MM.1S (cell line): ENCODE results near the gene MSI2.

Experiments used
- DNase-seq: peaks from one replicate; pipeline ENCODE4 v3.0.0-alpha.2; 2015
- H2AFZ ChIP-seq: fragments of 300-600 bp; sonication (generic); 2 replicates; pipeline ENCODE4 v1.6.0; 2016; ENCODE audit warnings: antibody characterized with exemption, low read length
- H3F3A ChIP-seq: fragments of 300-600 bp; sonication (generic); 2 replicates; pipeline ENCODE4 v1.6.1; 2016; ENCODE audit warnings: mild to moderate bottlenecking, antibody characterized with exemption, low read length, moderate library complexity, mixed read lengths; ENCODE audit not compliant: insufficient read depth
- H3K27ac ChIP-seq: fragments of 300-600 bp; sonication (generic); 2 replicates; pipeline ENCODE4 v1.5.1; 2016; ENCODE audit warnings: mild to moderate bottlenecking, low read length
- H3K27me3 ChIP-seq: fragments of 300-600 bp; sonication (generic); replicated peaks from 2 replicates; pipeline ENCODE4 v1.6.0; 2016; ENCODE audit warnings: low read length; ENCODE audit not compliant: insufficient read depth
- H3K36me3 ChIP-seq: fragments of 300-600 bp; sonication (generic); replicated peaks from 2 replicates; pipeline ENCODE4 v1.6.1; 2016; ENCODE audit warnings: mild to moderate bottlenecking, low read length, mixed read lengths; ENCODE audit not compliant: insufficient read depth
- H3K4me1 ChIP-seq: fragments of 300-600 bp; sonication (generic); 2 replicates; pipeline ENCODE4 v1.6.1; 2016; ENCODE audit warnings: low read length, mixed read lengths
- H3K4me2 ChIP-seq: fragments of 300-600 bp; sonication (generic); 2 replicates; pipeline ENCODE4 v1.6.0; 2016; ENCODE audit warnings: low read depth, low read length
- H3K4me3 ChIP-seq: fragments of 300-600 bp; sonication (generic); 2 replicates; pipeline ENCODE4 v1.5.1; 2016; ENCODE audit warnings: low read length, mixed read lengths
- H3K79me2 ChIP-seq: fragments of 300-600 bp; sonication (generic); 2 replicates; pipeline ENCODE4 v1.6.1; 2016; ENCODE audit warnings: mixed run types, low read length, mixed read lengths
- H3K9ac ChIP-seq: fragments of 300-600 bp; sonication (generic); 2 replicates; pipeline ENCODE4 v1.6.1; 2016; ENCODE audit warnings: low read length, mixed read lengths
- H3K9me2 ChIP-seq: fragments of 300-600 bp; sonication (generic); replicated peaks from 2 replicates; pipeline ENCODE4 v1.6.1; 2016; ENCODE audit warnings: mild to moderate bottlenecking, low read length, mixed read lengths; ENCODE audit not compliant: insufficient read depth
- H3K9me3 ChIP-seq: fragments of 300-600 bp; sonication (generic); replicated peaks from 2 replicates; pipeline ENCODE4 v1.6.1; 2016; ENCODE audit warnings: mild to moderate bottlenecking, low read length, mixed read lengths; ENCODE audit not compliant: insufficient read depth
- H4K20me1 ChIP-seq: fragments of 300-600 bp; sonication (generic); 2 replicates; pipeline ENCODE4 v1.6.1; 2016; ENCODE audit warnings: mild to moderate bottlenecking, low read length, moderate library complexity, mixed read lengths; ENCODE audit not compliant: insufficient read depth
- CTCF ChIP-seq: fragments of 300-600 bp; sonication (generic); IDR thresholded peaks from 2 replicates; pipeline ENCODE4 v1.5.1; 2016; ENCODE audit warnings: antibody characterized with exemption, low read length, mixed read lengths
- EZH2 ChIP-seq: fragments of 300-600 bp; sonication (generic); optimal IDR thresholded peaks from 2 replicates; pipeline ENCODE3; 2017; ENCODE audit warnings: low read depth, mild to moderate bottlenecking, antibody characterized with exemption, low read length, mixed read lengths
- EZH2phosphoT487 ChIP-seq: fragments of 300-600 bp; sonication (generic); IDR thresholded peaks from 2 replicates; pipeline ENCODE4 v1.6.1; 2018; ENCODE audit warnings: antibody characterized with exemption, low read length

MSI2 gene

DNA sequence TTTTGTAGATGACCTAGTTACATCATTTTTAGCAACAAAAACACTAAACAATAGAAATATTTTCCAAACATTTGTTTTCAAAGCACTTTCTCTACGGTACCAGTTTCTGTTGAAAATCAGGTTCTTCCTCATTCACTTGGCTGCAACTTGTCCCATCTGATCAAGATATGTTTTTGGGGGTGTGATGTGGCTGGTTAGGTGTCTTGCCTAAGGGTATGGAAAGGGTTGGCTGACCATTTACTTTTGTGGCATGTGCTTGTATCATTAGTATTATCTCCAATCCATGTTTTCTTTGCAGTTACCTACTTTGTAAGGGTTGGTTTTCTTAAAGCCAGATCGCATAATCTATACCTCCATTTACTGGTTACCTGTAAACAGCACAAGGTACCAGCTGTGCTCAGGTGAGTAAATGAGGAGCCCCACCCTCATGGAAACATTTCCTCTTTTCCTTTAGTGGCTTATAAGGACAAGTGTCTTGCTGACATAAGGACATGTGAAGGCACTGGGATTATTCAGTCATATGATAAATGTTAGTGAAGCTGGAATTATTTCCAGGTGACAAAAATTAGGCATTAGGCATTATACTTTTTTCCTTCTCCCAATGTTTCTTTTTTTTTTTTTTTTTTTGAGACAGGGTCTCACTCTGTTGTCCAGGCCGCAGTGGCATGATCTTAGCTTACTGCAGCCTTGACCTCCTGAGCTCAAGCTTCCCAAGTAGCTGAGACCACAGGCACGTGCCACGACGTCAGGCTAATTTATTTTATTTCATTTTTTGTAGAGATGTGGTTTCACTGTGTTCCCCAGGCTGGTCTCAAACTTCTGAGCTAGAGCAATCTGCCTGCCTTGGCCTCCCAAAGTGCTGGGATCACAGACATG, 326.8 kb downstream of the MSI2 start:
- no peaks in the 10 kb centered on the region for H3K79me2 ChIP-seq
- H3K4me3 ChIP-seq, result no peak overlapping the region
- no peaks in the 10 kb centered on the region for H3K36me3 ChIP-seq
- H3K4me1 ChIP-seq, result no peaks in the 10 kb centered on the region
- no peak overlapping the region for H3K4me2 ChIP-seq
- no peak overlapping the region for H3K27ac ChIP-seq
- H3K27me3 ChIP-seq, result no peaks in the 10 kb centered on the region
- no peak overlapping the region for H2AFZ ChIP-seq
- no peak for DNase-seq
- no peak overlapping the region for H3K9ac ChIP-seq
- H3K9me3 ChIP-seq, result no peaks in the 10 kb centered on the region
- H3K9me2 ChIP-seq, result no peaks in the 10 kb centered on the region
- TF ChIP-seq EZH2phosphoT487, result no peak
- TF ChIP-seq EZH2, result no peak
- TF ChIP-seq CTCF, result no peak
- H4K20me1 ChIP-seq, result no peaks in the 10 kb centered on the region
- H3F3A ChIP-seq, result no peaks in the 10 kb centered on the region

- no peaks in the 10 kb centered on the region for H3K4me1 ChIP-seq
- no peaks in the 10 kb centered on the region for H3K79me2 ChIP-seq
- no peaks in the 10 kb centered on the region for H3K36me3 ChIP-seq
- H3K9ac ChIP-seq, result no peak overlapping the region
- no peaks in the 10 kb centered on the region for H3K27me3 ChIP-seq
- no peak overlapping the region for H3K27ac ChIP-seq
- TF ChIP-seq CTCF (no peak), EZH2phosphoT487 (no peak), EZH2 (no peak)
- H3K4me3 ChIP-seq, result no peak overlapping the region
- H3K9me3 ChIP-seq, result no peaks in the 10 kb centered on the region
- no peaks in the 10 kb centered on the region for H3F3A ChIP-seq
- no peaks in the 10 kb centered on the region for H4K20me1 ChIP-seq
- H3K4me2 ChIP-seq, result no peak overlapping the region
- H2AFZ ChIP-seq, result no peak overlapping the region
- no peak for DNase-seq
- no peaks in the 10 kb centered on the region for H3K9me2 ChIP-seq
These were observed 327.8 kb downstream of the MSI2 start for GRCh38 chr17:57584050-57584551.

GRCh38 chr17:57585341-57586195, 329.2 kb downstream of the MSI2 start:
- no peaks in the 10 kb centered on the region for H4K20me1 ChIP-seq
- H3K4me1 ChIP-seq, result no peaks in the 10 kb centered on the region
- H3K27ac ChIP-seq, result no peak overlapping the region

More at GRCh38 chr17:57585341-57586195, 329.2 kb downstream of the MSI2 start:
- no peaks in the 10 kb centered on the region for H3K36me3 ChIP-seq
- H3K4me3 ChIP-seq, result no peak overlapping the region
- H3K27me3 ChIP-seq, result no peaks in the 10 kb centered on the region
- no peaks in the 10 kb centered on the region for H3K9me3 ChIP-seq
- TF ChIP-seq EZH2phosphoT487 (no peak), EZH2 (no peak), CTCF (no peak)
- no peaks in the 10 kb centered on the region for H3K9me2 ChIP-seq
- no peaks in the 10 kb centered on the region for H3K79me2 ChIP-seq
- no peaks in the 10 kb centered on the region for H3F3A ChIP-seq
- DNase-seq, result no peak
- no peak overlapping the region for H3K9ac ChIP-seq
- no peak overlapping the region for H3K4me2 ChIP-seq
- H2AFZ ChIP-seq, result no peak overlapping the region
